ES-I3 (cell line): ENCODE results near the gene TUSC7.

Source experiments
- H3K36me3 ChIP-seq: 2 replicates; pipeline ENCODE4 v1.6.1; 2013; ENCODE audit warnings: mild to moderate bottlenecking, low read length, control low read depth, moderate library complexity; ENCODE audit not compliant: insufficient read depth
- H3K4me1 ChIP-seq: 2 replicates; pipeline ENCODE4 v1.6.1; 2013; ENCODE audit warnings: mild to moderate bottlenecking, control low read depth, low read length; ENCODE audit not compliant: insufficient read depth
- H3K9ac ChIP-seq: 2 replicates; pipeline ENCODE4 v1.6.1; 2013; ENCODE audit warnings: low read depth, mild to moderate bottlenecking, low read length, moderate library complexity
- H3K9me3 ChIP-seq: 2 replicates; pipeline ENCODE4 v1.6.1; 2013; ENCODE audit warnings: mild to moderate bottlenecking, low read length, moderate library complexity; ENCODE audit not compliant: control insufficient read depth, insufficient read depth

TUSC7 gene

GRCh38 chr3:116734243-116734642 lies 24.7 kb downstream of the TUSC7 start:
- H3K9ac ChIP-seq: no peak overlapping the region
- H3K36me3 ChIP-seq: no peaks in the 10 kb centered on the region
- H3K4me1 ChIP-seq: no peaks in the 10 kb centered on the region
- peaks cover 5% of the 10 kb centered on the region; the same call in 1 of the 2 replicates for H3K9me3 ChIP-seq

- Histone ChIP-seq H3K36me3 (no peaks in the 10 kb centered on the region), H3K9ac (no peak overlapping the region), H3K9me3 (peaks cover 5% of the 10 kb centered on the region; the same call in 1 of the 2 replicates), H3K4me1 (no peaks in the 10 kb centered on the region)
Observed at GRCh38 chr3:116739678-116740077, 30.1 kb downstream of the TUSC7 start.

- no peaks in the 10 kb centered on the region for H3K36me3 ChIP-seq
- H3K9me3 ChIP-seq: peaks cover 5% of the 10 kb centered on the region; the same call in 1 of the 2 replicates
- no peaks in the 10 kb centered on the region for H3K4me1 ChIP-seq
- H3K9ac ChIP-seq: no peak overlapping the region
Observed at GRCh38 chr3:116740293-116740692, 30.7 kb downstream of the TUSC7 start.

GRCh38 chr3:116741467-116741866 lies 31.9 kb downstream of the TUSC7 start:
- H3K36me3 ChIP-seq: no peaks in the 10 kb centered on the region
- no peaks in the 10 kb centered on the region for H3K9me3 ChIP-seq
- H3K9ac ChIP-seq: no peak overlapping the region
- no peaks in the 10 kb centered on the region for H3K4me1 ChIP-seq

- Histone ChIP-seq H3K9me3 (no peaks in the 10 kb centered on the region), H3K36me3 (no peaks in the 10 kb centered on the region), H3K4me1 (no peaks in the 10 kb centered on the region), H3K9ac (no peak overlapping the region)
Observed at GRCh38 chr3:116743062-116743461, 33.5 kb downstream of the TUSC7 start.

- no peaks in the 10 kb centered on the region for H3K4me1 ChIP-seq
- no peaks in the 10 kb centered on the region for H3K36me3 ChIP-seq
- H3K9me3 ChIP-seq: no peaks in the 10 kb centered on the region
- H3K9ac ChIP-seq: no peak overlapping the region
Observed at GRCh38 chr3:116749388-116749787, 39.8 kb downstream of the TUSC7 start.

GRCh38 chr3:116757315-116757714 lies 47.7 kb downstream of the TUSC7 start:
- Histone ChIP-seq H3K4me1 (peaks cover 6% of the 10 kb centered on the region; the same call in 1 of the 2 replicates), H3K9me3 (no peaks in the 10 kb centered on the region), H3K36me3 (no peaks in the 10 kb centered on the region), H3K9ac (no peak overlapping the region)

GRCh38 chr3:116759316-116759715 lies 49.7 kb downstream of the TUSC7 start:
- Histone ChIP-seq H3K9ac (no peak overlapping the region), H3K36me3 (no peaks in the 10 kb centered on the region), H3K9me3 (no peaks in the 10 kb centered on the region), H3K4me1 (peaks cover 6% of the 10 kb centered on the region; the same call in 1 of the 2 replicates)
